Spinal cord (tissue), 10 donors: Measurements from ENCODE around the gene RHCE. TPM values are rescaled to one million over a fixed set of nuclear protein-coding genes. Genes with fewer than 3 reads are reported as not detected.
A peak's percentile ranks its signal among the peaks of the same experiment; 100 is the strongest.
"Not testable (repeated sequence)": the region's sequence is repeated elsewhere in the genome, so short reads cannot be mapped to it uniquely, and the experiment has no call there.

Experiments
- DNase-seq, 6 donors: peaks; one replicate each; pipeline versions ENCODE4 v3.0.0 to v3.0.0-alpha.2; 2013 to 2015; ENCODE audit warnings: low spot score in 6 of 6, low read depth in 4 of 6
- H3K27ac ChIP-seq: one replicate; pipeline ENCODE4 v1.5.1; 2013; ENCODE audit warnings: low read depth, low read length, control low read depth
- H3K27me3 ChIP-seq: one replicate; pipeline ENCODE4 v1.6.1; 2013; ENCODE audit warnings: low read length; ENCODE audit not compliant: control insufficient read depth, insufficient read depth
- H3K36me3 ChIP-seq: one replicate; pipeline ENCODE4 v1.6.1; 2013; ENCODE audit warnings: low read length; ENCODE audit not compliant: control insufficient read depth, insufficient read depth
- H3K4me1 ChIP-seq: one replicate; pipeline ENCODE4 v1.6.1; 2013; ENCODE audit warnings: low read length; ENCODE audit not compliant: control insufficient read depth, insufficient read depth
- H3K4me3 ChIP-seq: one replicate; pipeline ENCODE4 v1.5.1; 2013; ENCODE audit warnings: low read depth, low read length, control low read depth
- H3K9me3 ChIP-seq: one replicate; pipeline ENCODE4 v1.6.1; 2013; ENCODE audit warnings: low read length; ENCODE audit not compliant: control insufficient read depth, insufficient read depth
- WGBS: methylation state at CpG from one replicate; pipeline ENCODE4 v1.1.5; 2013; ENCODE audit warnings: missing lambda C conversion rate; ENCODE audit not compliant: insufficient coverage; 5-methylcytosine and 5-hydroxymethylcytosine counted together
- long read RNA-seq, 4 donors: transcript quantifications; one replicate each; lab custom pipeline, GENCODE V29; 2026
- polyA plus RNA-seq, 2 donors: library from polyadenylated mRNA; unstranded; fragments of 120-200 nt; gene quantifications; one replicate each; pipeline ENCODE4 v1.2.1, GENCODE V29; 2013; ENCODE audit not compliant: insufficient read length in 2 of 2
- total RNA-seq, 2 donors: library from RNA; depleted of rRNA in 1 of 2; stranded (reverse); fragments of 120-200 nt in 1 of 2; fragments of >200 nt in 1 of 2; gene quantifications; one replicate each; pipeline versions ENCODE4 v1.2.3 to v1.2.4, GENCODE V29; 2013 to 2014
- donor health status: healthy.

RHCE gene
- total RNA-seq (1 to 10 TPM; 1.8 to 4.2 TPM), polyA plus RNA-seq (1 to 10 TPM; 1.2 to 1.9 TPM)
- long read RNA-seq, donor 1 = 0 reads
- long read RNA-seq, donor 2 = 0 reads
- long read RNA-seq, donor 3 = 0 reads
- long read RNA-seq, donor 4 = 0 reads

- H3K27me3 ChIP-seq, DNase-seq, H3K9me3 ChIP-seq, H3K36me3 ChIP-seq, H3K4me3 ChIP-seq, H3K27ac ChIP-seq, H3K4me1 ChIP-seq: not testable (repeated sequence)
- no CpG with 5 or more reads among the region's 9 CpGs for WGBS
Measured at GRCh38 chr1:25420715-25421114, at the start of gene RHCE. Gene RHCE, minus strand, starts transcription at chr1:25420825. Its CDS starts 39 bp downstream, at chr1:25420786.

- 86% methylated on average over 1 of the region's 2 CpGs for WGBS
- no peak for DNase-seq
- Histone ChIP-seq H3K36me3 (no peaks in the 10 kb centered on the region), H3K9me3 (no peaks in the 10 kb centered on the region), H3K4me3 (no peak overlapping the region), H3K27ac (no peak overlapping the region), H3K4me1 (no peaks in the 10 kb centered on the region), H3K27me3 (no peaks in the 10 kb centered on the region)
Measured at GRCh38 chr1:25469177-25469576, 48.6 kb upstream of the RHCE start.

- H3K27me3 ChIP-seq = no peaks in the 10 kb centered on the region
- H3K9me3 ChIP-seq = no peaks in the 10 kb centered on the region
- no peaks in the 10 kb centered on the region for H3K36me3 ChIP-seq
- H3K4me3 ChIP-seq = no peak overlapping the region
- no peaks in the 10 kb centered on the region for H3K4me1 ChIP-seq
- DNase-seq = no peak
- no peak overlapping the region for H3K27ac ChIP-seq
Measured at GRCh38 chr1:25468033-25468432, 47.4 kb upstream of the RHCE start.

- WGBS = no CpG with 5 or more reads among the region's 1 CpG
- H3K27ac ChIP-seq = no peak overlapping the region
Measured at GRCh38 chr1:25467616-25468015, 47.0 kb upstream of the RHCE start.

GRCh38 chr1:25467193-25467592 lies 46.6 kb upstream of the RHCE start:
- no peaks in the 10 kb centered on the region for H3K27me3 ChIP-seq
- H3K27ac ChIP-seq = no peak overlapping the region
- H3K9me3 ChIP-seq = no peaks in the 10 kb centered on the region
- H3K4me1 ChIP-seq = no peaks in the 10 kb centered on the region
- H3K4me3 ChIP-seq = no peak overlapping the region
- DNase-seq = no peak
- no CpG with 5 or more reads among the region's 4 CpGs for WGBS
- H3K36me3 ChIP-seq = no peaks in the 10 kb centered on the region

More at GRCh38 chr1:25467616-25468015, 47.0 kb upstream of the RHCE start:
- no peak overlapping the region for H3K4me3 ChIP-seq
- H3K36me3 ChIP-seq = no peaks in the 10 kb centered on the region
- H3K9me3 ChIP-seq = no peaks in the 10 kb centered on the region
- no peak for DNase-seq
- H3K4me1 ChIP-seq = no peaks in the 10 kb centered on the region
- no peaks in the 10 kb centered on the region for H3K27me3 ChIP-seq

GRCh38 chr1:25462732-25463131 lies 42.1 kb upstream of the RHCE start:
- no peaks in the 10 kb centered on the region for H3K4me1 ChIP-seq
- no peaks in the 10 kb centered on the region for H3K9me3 ChIP-seq
- WGBS = 33% methylated on average over 1 of the region's 5 CpGs
- peak in 1 of 6 donors; percentile 73 for DNase-seq
- no peak overlapping the region for H3K4me3 ChIP-seq
- H3K36me3 ChIP-seq = no peaks in the 10 kb centered on the region
- no peaks in the 10 kb centered on the region for H3K27me3 ChIP-seq
- no peak overlapping the region for H3K27ac ChIP-seq

GRCh38 chr1:25461849-25462248 lies 41.2 kb upstream of the RHCE start:
- Histone ChIP-seq H3K4me3 (no peak overlapping the region), H3K27me3 (no peaks in the 10 kb centered on the region), H3K36me3 (peaks cover 3% of the 10 kb centered on the region), H3K27ac (no peak overlapping the region), H3K9me3 (no peaks in the 10 kb centered on the region), H3K4me1 (no peaks in the 10 kb centered on the region)
- WGBS = no CpG with 5 or more reads among the region's 2 CpGs
- DNase-seq = no peak

GRCh38 chr1:25460816-25461215 lies 40.2 kb upstream of the RHCE start:
- not testable (repeated sequence) for H3K4me1 ChIP-seq, H3K9me3 ChIP-seq, H3K27me3 ChIP-seq, H3K36me3 ChIP-seq, H3K4me3 ChIP-seq, H3K27ac ChIP-seq, DNase-seq
- no CpG with 5 or more reads among the region's 4 CpGs for WGBS

- Histone ChIP-seq H3K27ac (no peak overlapping the region), H3K4me3 (no peak overlapping the region), H3K4me1 (no peaks in the 10 kb centered on the region), H3K9me3 (no peaks in the 10 kb centered on the region), H3K36me3 (peaks cover 3% of the 10 kb centered on the region), H3K27me3 (no peaks in the 10 kb centered on the region)
- DNase-seq = peak in 1 of 6 donors; percentile 24
- WGBS = no CpG with 5 or more reads among the region's 3 CpGs
Measured at GRCh38 chr1:25460020-25460419, 39.4 kb upstream of the RHCE start.

- no peaks in the 10 kb centered on the region for H3K27me3 ChIP-seq
- no CpG with 5 or more reads among the region's 7 CpGs for WGBS
- no peak overlapping the region for H3K27ac ChIP-seq
- H3K4me1 ChIP-seq = no peaks in the 10 kb centered on the region
- H3K4me3 ChIP-seq = no peak overlapping the region
- peaks cover 3% of the 10 kb centered on the region for H3K36me3 ChIP-seq
- no peaks in the 10 kb centered on the region for H3K9me3 ChIP-seq
- no peak for DNase-seq
Measured at GRCh38 chr1:25458541-25459298, 38.1 kb upstream of the RHCE start.
